Peyer's patch (tissue), 4 donors: ENCODE results near the gene PARD3B.

Source experiments
- CTCF ChIP-seq, 6 experiments: fragments of 450-650 bp in 4 of 6; fragments of 200-600 bp in 2 of 6; sonication (generic) in 1 of 6; IDR thresholded peaks; one replicate each; pipeline ENCODE4 v1.5.1; 2017 to 2019; ENCODE audit warnings: antibody characterized with exemption in 6 of 6, mild to moderate bottlenecking in 3 of 6, moderate library complexity in 1 of 6
- POLR2A ChIP-seq, 2 donors: fragments of 450-650 bp; IDR thresholded peaks; one replicate each; pipeline ENCODE4 v1.5.1; 2017; ENCODE audit warnings: antibody characterized with exemption in 2 of 2, mild to moderate bottlenecking in 2 of 2, moderate library complexity in 2 of 2

GRCh38 chr2:204604061-204604460 lies 58.8 kb downstream of the PARD3B start:
- TF ChIP-seq CTCF (IDR thresholded peaks at IDR 0.05): no peak
- no peak for TF ChIP-seq POLR2A (IDR thresholded peaks at IDR 0.05)
